GM19372 (cell line): ENCODE results near the gene ZNF362.
A peak's percentile ranks its signal among the peaks of the same experiment; 100 is the strongest.
"Not testable (repeated sequence)": the region's sequence is repeated elsewhere in the genome, so short reads cannot be mapped to it uniquely, and the experiment has no call there.

Experiments
- ATAC-seq: cut with Tn5 transposase; IDR thresholded peaks from one replicate; pipeline ENCODE4 v1.9.1; 2021; ENCODE audit warnings: mild to moderate bottlenecking, low read depth, moderate library complexity; ENCODE audit not compliant: unreplicated experiment

Gene ZNF362, protein sequence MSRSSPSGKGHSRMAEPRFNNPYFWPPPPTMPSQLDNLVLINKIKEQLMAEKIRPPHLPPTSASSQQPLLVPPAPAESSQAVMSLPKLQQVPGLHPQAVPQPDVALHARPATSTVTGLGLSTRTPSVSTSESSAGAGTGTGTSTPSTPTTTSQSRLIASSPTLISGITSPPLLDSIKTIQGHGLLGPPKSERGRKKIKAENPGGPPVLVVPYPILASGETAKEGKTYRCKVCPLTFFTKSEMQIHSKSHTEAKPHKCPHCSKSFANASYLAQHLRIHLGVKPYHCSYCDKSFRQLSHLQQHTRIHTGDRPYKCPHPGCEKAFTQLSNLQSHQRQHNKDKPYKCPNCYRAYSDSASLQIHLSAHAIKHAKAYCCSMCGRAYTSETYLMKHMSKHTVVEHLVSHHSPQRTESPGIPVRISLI

GRCh38 chr1:33256471-33257206 is at the start of gene ZNF362:
Gene ZNF362 (plus strand): TSS chr1:33256492. CDS start chr1:33270575, 14,083 bp downstream.
- ATAC-seq, result peak; percentile 61

GRCh38 chr1:33211972-33212371 is 44.3 kb upstream of the ZNF362 start:
- no peak for ATAC-seq

DNA sequence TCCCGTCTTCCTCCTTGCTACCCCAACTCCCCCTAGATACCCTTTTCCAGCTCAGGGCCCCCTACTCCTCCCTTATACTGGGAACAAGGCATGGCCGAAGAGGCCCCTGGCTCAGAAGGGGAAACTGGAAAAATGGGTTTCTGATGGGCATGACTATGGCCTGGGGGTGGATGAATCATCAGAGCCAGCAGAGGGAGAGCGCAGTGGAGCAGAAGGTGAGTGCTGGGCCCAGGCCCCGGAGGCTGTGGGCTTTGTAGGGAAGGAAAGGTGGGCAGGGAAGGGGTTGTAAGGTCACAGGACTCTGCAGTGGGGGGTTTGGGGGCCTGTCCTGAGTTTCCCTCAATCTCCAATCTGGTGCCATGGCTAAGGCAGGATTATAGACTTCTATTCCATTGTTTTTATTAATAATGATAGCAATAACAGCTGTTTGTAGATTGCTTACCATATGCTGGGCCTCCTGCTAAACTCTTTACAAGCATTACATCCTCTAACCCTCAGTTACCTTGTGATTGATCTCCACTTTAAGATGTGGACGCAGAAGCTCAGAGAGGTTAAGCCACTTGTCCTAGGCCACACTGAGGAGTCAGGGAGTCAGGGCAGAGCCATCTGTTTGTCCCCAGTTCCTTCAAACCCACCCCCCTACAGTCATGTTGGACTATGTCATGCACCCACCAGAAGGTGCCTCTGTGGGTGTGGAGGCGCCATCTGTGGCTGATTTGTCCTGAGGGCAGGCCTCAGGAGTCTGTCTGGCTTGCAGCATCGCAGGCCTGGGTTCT is 36.2 kb upstream of the ZNF362 start:
- ATAC-seq, result no peak

DNA sequence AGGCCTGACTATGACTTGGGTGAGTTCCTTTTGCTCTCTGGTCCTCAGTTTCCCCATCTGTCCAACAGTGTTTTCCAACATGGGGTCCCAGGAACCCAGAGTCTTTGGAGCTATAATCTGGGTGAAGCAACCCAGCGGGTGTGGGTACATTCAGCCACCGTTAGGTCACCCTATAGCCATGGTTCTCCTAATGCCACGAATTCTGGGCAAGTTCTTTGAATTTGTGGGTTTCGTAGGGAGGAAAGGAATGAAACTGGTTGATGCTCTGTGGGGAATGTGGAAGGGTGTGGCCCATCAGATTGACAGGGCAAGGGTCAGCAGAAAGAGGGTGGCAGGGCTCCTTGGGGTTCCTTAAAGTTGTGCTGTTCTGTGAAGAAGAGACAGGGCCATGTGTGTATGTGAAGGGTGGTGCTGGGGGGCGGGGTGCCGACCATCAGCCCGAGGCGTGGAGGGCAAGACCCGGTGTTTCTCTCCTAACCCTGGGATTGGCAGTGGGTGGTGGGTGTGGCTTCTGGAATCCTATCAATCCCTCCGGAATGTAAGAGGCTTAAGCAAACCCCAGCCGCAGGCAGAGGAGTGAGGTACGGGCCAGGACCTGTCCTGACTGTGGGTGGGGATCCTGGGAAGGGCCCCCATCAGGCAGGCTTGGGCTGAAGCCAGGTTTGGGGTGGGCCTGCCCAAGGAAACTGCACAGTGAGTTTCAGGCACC is 35.5 kb upstream of the ZNF362 start:
- no peak for ATAC-seq

DNA sequence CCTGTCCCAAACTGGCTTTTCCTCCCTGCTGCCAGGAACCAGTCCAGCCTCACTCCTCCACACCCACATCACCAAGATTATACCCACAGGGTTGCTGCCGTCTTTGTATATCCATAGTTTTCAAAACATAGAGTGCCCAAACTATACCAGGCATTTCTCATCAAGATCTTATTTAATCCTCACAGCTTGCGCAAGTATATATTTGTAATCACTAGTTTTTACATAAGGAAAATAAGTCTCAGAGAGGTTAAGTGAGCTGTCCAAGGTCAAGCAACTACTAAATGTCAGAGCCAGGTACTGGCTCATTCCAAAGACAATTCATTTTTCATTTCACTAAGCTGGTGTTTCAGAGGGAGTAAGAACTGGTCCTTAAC is 34.9 kb upstream of the ZNF362 start:
- ATAC-seq, result no peak

GRCh38 chr1:33222381-33222780 is 33.9 kb upstream of the ZNF362 start:
- no peak for ATAC-seq

DNA sequence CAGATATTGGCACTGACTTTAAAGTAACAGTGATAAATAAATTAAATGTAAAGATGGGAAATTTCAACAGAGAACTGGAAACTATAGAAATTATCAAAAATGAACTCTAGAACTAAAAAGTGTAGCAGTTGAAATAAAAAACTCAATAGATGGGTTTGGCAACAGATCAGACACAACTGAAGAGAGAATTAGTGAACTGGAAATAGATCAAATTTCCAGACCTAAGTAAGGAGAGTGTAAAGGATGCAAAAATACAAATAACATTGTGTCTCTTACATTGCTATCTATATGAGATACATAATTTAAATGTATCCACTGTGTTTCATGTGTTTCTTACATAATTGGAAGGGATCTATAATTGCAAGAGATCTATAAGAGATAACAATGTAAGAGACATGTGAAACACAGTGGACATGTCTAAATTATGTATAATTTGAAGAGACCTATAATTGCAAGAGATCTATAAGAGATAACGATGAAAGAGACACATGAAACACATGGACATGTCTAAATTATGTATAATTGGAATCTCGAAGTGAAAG is 32.1 kb upstream of the ZNF362 start:
- no peak for ATAC-seq

DNA sequence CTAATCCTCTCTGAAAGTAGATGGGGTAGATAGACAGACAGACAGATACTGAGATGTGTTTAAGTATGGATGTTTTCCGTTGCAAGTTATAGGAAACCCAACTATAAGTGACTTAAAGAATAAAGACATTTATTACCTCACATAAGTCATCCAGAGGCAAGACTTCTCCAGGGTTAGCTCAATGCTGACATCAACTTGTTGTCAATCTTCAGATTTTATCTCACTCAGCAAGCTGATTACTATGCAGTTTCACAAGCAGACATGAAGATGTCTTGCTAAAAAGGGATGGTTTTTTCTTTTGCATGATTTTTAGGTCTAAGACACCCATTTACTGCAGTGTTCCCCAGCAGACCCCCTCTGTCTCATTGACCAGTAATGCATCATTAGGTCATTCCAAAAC is 30.7 kb upstream of the ZNF362 start:
- ATAC-seq, result no peak

DNA sequence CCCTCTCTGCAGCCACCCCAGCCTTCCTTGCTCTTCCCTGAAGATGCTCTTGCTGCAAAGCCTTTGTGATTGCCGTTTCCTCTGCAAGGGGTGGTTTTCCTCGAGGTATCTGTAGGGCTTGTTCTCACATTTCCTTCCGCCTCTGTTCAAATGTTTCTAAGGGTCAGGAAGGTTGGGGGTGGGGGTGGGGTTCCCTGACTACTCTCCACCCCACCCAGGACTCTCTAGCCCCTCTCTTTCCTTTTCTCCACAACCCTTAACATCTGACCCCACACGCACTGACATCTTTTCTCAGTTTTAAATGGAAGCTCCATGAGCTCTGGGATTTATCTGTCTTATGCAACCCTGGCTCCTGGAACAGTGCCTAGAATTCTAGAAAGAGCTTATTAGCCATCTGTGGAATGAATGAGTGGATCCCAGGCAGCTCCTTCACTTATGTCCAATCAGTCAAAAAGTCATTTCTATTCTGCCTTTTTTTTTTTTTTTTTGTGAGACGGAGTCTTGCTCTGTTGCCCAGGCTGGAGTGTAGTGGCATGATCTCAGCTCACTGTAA is 27.3 kb upstream of the ZNF362 start:
- ATAC-seq, result no peak

- no peak for ATAC-seq
These were observed 25.1 kb upstream of the ZNF362 start for GRCh38 chr1:33231166-33231565.

- no peak for ATAC-seq
These were observed 23.6 kb upstream of the ZNF362 start for GRCh38 chr1:33232716-33233115.

GRCh38 chr1:33234131-33234530 is 22.2 kb upstream of the ZNF362 start:
- ATAC-seq, result no peak

GRCh38 chr1:33234588-33234990 is 21.7 kb upstream of the ZNF362 start:
- no peak for ATAC-seq

GRCh38 chr1:33235521-33235920 is 20.8 kb upstream of the ZNF362 start:
- no peak for ATAC-seq

DNA sequence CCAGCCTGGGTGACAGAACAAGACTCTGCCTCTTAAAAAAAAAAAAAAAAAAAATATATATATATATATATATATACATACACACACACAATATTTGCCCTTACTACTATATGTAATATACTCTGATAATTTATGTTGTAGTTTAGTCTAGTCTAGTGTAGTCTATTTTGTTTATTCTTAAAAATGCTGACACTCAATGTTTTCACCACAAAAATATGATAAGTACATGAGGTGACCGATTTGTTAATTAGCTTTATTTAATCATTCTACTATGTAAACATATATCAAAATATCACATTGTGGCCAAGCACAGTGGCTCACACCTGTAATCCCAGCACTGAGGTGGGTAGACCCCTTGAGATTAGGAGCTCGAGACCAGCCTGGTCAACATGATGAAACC is 19.8 kb upstream of the ZNF362 start:
- no peak for ATAC-seq

DNA sequence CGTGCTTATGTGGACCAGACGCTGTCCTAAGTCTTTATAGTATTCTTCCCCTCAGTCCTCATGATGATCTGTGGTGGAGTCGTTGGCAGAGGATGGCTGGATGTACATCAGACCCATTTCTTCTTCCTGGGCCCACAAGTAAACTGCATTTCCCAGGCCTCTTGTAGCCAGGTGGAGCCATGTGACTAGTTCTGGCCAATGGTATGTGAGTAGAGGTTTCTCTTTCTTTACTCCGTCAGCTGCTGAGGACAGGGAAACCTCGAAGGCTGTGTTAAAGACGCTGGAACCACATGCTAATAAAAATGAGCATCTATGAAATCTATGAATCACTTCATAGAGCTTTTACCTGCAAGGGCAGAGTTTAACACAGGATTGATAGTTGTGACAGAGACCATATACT is 18.7 kb upstream of the ZNF362 start:
- ATAC-seq, result no peak

GRCh38 chr1:33238194-33238724 is 18.0 kb upstream of the ZNF362 start:
- ATAC-seq, result not testable (repeated sequence)

GRCh38 chr1:33239410-33239809 is 16.9 kb upstream of the ZNF362 start:
- not testable (repeated sequence) for ATAC-seq

DNA sequence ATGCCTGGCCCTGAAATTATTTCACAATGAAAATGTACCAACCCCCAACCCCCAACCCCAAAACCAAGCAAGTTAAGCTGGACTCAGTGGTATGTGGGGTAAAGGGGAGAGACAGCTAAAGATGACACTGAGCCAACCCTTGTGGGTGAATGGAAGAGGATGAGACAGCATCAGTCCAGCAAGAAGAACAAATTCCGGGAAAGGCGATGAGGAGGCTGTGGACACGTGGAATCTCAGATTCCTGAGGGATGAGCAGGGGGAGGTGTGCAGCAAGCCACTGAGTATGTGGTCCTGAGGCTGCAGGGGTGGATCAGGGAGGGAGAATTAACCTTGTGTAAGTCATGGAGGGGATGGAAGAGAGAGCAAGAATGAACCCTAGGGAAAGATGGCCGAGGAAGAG is 14.4 kb upstream of the ZNF362 start:
- no peak for ATAC-seq

GRCh38 chr1:33242652-33243051 is 13.6 kb upstream of the ZNF362 start:
- ATAC-seq, result no peak
